NB4 (cell line): ENCODE measurements around the gene SLC38A2.

Experiments used
- DNase-seq: peaks from one replicate; pipeline ENCODE4 v3.0.0; 2010; ENCODE audit warnings: low read depth
- H3K4me3 ChIP-seq: one replicate; pipeline ENCODE4 v1.5.1; 2011; ENCODE audit warnings: mild to moderate bottlenecking, low read depth, low read length, moderate library complexity
- CTCF ChIP-seq: IDR thresholded peaks from one replicate; pipeline ENCODE4 v1.5.1; 2012; ENCODE audit warnings: low read depth, low read length
- MAX ChIP-seq: IDR thresholded peaks from 2 replicates; pipeline ENCODE4 v1.6.1; 2011; ENCODE audit warnings: low read depth, low read length
- MYC ChIP-seq: IDR thresholded peaks from 2 replicates; pipeline ENCODE4 v1.6.1; 2011; ENCODE audit warnings: low read depth, low read length
- POLR2A ChIP-seq: IDR thresholded peaks from 2 replicates; pipeline ENCODE4 v1.6.1; 2011; ENCODE audit warnings: mild to moderate bottlenecking; ENCODE audit not compliant: insufficient read length; ENCODE audit errors: extremely low read depth

Gene SLC38A2

GRCh38 chr12:46391630-46392029 is 19.1 kb upstream of the SLC38A2 start:
- TF ChIP-seq MAX: no peak
- TF ChIP-seq CTCF: no peak
- no peak for DNase-seq
- H3K4me3 ChIP-seq: no peak overlapping the region

- no peak overlapping the region for H3K4me3 ChIP-seq
- no peak for DNase-seq
These were observed 18.3 kb upstream of the SLC38A2 start for GRCh38 chr12:46390881-46391280.

GRCh38 chr12:46390304-46390703 is 17.7 kb upstream of the SLC38A2 start:
- no peak for DNase-seq
- no peak overlapping the region for H3K4me3 ChIP-seq
- TF ChIP-seq CTCF: no peak
- no peak for TF ChIP-seq MYC
- TF ChIP-seq POLR2A: no peak
- TF ChIP-seq MAX: no peak

More at GRCh38 chr12:46390881-46391280, 18.3 kb upstream of the SLC38A2 start:
- TF ChIP-seq CTCF (no peak), MAX (no peak)

GRCh38 chr12:46389031-46389616 is 16.6 kb upstream of the SLC38A2 start:
- DNase-seq: no peak
- TF ChIP-seq CTCF (no peak), MAX (no peak), MYC (no peak), POLR2A (no peak)

GRCh38 chr12:46388427-46389021 is 16.0 kb upstream of the SLC38A2 start:
- H3K4me3 ChIP-seq: no peak overlapping the region
- DNase-seq: peak; percentile 66
- TF ChIP-seq MYC (no peak), MAX (no peak), CTCF (no peak), POLR2A (no peak)

More at GRCh38 chr12:46389031-46389616, 16.6 kb upstream of the SLC38A2 start:
- no peak overlapping the region for H3K4me3 ChIP-seq

GRCh38 chr12:46387670-46388069 is 15.1 kb upstream of the SLC38A2 start:
- peak; percentile 26 for DNase-seq
- H3K4me3 ChIP-seq: no peak overlapping the region
- TF ChIP-seq MAX (no peak), POLR2A (no peak)
